ENCODE results near the gene NFS1. TPM values are rescaled to one million over a fixed set of nuclear protein-coding genes. Genes with fewer than 3 reads are reported as not detected.
A peak's percentile ranks its signal among the peaks of the same experiment; 100 is the strongest.
"Not testable (repeated sequence)": the region's sequence is repeated elsewhere in the genome, so short reads cannot be mapped to it uniquely, and the experiment has no call there.

Gene NFS1
- total RNA-seq (10 to 100 TPM; 26.2 to 38.1 TPM), polyA plus RNA-seq (ENCODE audit: insufficient read length in 2 of 2) (10 to 100 TPM; 27.8 to 31.7 TPM)
- long read RNA-seq, donor 1, transcript NFS1-203 (13 exons, 3,012 nt): major isoform, 6 of 474 reads
- long read RNA-seq, donor 1, partial matches to known transcripts: 351 of 474 reads
- long read RNA-seq, donor 1, other reads (novel, unspliced or antisense): 115 of 474 reads
- long read RNA-seq, donor 2, partial matches to known transcripts: 0 of 2 reads
- long read RNA-seq, donor 2, other reads (novel, unspliced or antisense): 0 of 2 reads
- long read RNA-seq, donor 3, partial matches to known transcripts: 202 of 283 reads
- long read RNA-seq, donor 3, other reads (novel, unspliced or antisense): 79 of 283 reads
- long read RNA-seq, donor 4, partial matches to known transcripts: 376 of 1,202 reads
- long read RNA-seq, donor 4, other reads (novel, unspliced or antisense): 822 of 1,202 reads

DNA sequence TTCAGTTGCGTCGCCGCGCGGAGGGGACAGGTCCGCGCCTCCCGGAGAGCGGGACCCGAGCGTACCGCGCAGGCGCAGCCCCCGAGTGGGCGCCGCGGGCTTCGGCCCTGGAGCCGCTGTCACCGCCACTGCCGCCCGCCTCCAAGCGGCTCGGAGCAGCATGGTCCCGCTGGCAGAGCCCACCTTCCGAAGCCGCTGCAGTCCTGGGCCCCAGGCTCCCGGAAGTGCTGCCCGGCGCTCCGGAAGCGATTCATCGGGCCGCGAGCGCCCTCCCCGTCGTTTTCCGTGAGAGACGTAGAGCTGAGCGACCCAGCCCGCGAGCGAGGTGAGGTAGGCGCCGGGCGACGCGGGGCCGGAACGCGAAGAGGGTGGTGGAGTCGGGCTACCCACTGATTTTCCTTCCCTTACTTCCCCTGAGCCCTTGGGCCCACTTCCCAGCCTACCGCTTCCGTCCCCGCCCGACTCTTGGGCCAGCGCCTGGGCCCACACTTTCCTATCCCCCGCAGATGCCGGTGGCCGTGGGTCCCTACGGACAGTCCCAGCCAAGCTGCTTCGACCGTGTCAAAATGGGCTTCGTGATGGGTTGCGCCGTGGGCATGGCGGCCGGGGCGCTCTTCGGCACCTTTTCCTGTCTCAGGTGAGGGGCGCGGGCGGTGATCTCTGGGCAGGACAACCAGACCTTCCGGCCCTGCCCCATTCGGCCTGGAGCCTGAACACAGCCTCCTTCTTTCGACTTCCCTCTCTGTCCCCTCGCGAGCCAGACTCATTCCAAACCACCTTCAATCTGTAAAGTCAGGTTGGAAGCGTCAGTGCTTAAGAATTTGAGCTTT, at the start of gene NFS1, which contains the start of gene ROMO1:
Gene NFS1, minus strand, starts transcription at position 226 of the 830 bp plus-strand sequence. Its CDS starts 64 bp downstream, at position 162.
Gene ROMO1, plus strand, starts transcription at position 279 of the 830 bp plus-strand sequence. Its CDS starts 228 bp downstream, at position 507.
- DNase-seq (ENCODE audit: low read depth in 4 of 6, low spot score in 6 of 6): peak; percentile 74 to 97 (median 84)
- peaks cover 31% of the 10 kb centered on the region for H3K36me3 ChIP-seq (ENCODE audit: control insufficient read depth, insufficient read depth, low read length)
- H3K9me3 ChIP-seq (ENCODE audit: control insufficient read depth, insufficient read depth, low read length): no peaks in the 10 kb centered on the region
- 0% methylated on average over 75 of the region's 81 CpGs for WGBS (ENCODE audit: insufficient coverage)
- peak within 1 kb of the TSS; percentile 76 for H3K4me3 ChIP-seq (ENCODE audit: low read depth, low read length)
- H3K27me3 ChIP-seq (ENCODE audit: control insufficient read depth, insufficient read depth, low read length): no peaks in the 10 kb centered on the region
- peak within 1 kb of the TSS; percentile 91 for H3K27ac ChIP-seq (ENCODE audit: low read depth, low read length)
- peaks cover 10% of the 10 kb centered on the region for H3K4me1 ChIP-seq (ENCODE audit: control insufficient read depth, insufficient read depth, low read length)

DNA sequence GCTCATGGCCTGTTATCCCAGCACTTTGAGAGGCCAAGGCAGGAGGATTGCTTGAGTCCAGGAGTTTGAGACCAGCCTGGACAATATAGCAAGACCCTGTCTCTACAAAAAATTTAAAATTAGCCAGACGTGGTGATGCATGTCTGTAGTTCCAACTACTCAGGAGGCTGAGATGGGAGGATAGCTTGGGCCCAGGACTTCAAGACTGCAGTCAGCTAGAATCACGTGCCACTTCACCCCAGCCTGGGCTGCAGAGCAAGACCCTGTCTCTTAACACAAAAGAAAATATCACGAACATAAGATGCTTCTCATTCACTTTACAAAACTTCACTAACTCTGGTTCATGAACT, 45.3 kb upstream of the NFS1 start:
- 100% methylated on average over 1 of the region's 3 CpGs for WGBS (ENCODE audit: insufficient coverage)
- not testable (repeated sequence) for H3K27me3 ChIP-seq (ENCODE audit: control insufficient read depth, insufficient read depth, low read length); H3K9me3 ChIP-seq (ENCODE audit: control insufficient read depth, insufficient read depth, low read length); H3K27ac ChIP-seq (ENCODE audit: low read depth, low read length); H3K4me1 ChIP-seq (ENCODE audit: control insufficient read depth, insufficient read depth, low read length); DNase-seq (ENCODE audit: low read depth in 4 of 6, low spot score in 6 of 6); H3K4me3 ChIP-seq (ENCODE audit: low read depth, low read length); H3K36me3 ChIP-seq (ENCODE audit: control insufficient read depth, insufficient read depth, low read length)

DNA sequence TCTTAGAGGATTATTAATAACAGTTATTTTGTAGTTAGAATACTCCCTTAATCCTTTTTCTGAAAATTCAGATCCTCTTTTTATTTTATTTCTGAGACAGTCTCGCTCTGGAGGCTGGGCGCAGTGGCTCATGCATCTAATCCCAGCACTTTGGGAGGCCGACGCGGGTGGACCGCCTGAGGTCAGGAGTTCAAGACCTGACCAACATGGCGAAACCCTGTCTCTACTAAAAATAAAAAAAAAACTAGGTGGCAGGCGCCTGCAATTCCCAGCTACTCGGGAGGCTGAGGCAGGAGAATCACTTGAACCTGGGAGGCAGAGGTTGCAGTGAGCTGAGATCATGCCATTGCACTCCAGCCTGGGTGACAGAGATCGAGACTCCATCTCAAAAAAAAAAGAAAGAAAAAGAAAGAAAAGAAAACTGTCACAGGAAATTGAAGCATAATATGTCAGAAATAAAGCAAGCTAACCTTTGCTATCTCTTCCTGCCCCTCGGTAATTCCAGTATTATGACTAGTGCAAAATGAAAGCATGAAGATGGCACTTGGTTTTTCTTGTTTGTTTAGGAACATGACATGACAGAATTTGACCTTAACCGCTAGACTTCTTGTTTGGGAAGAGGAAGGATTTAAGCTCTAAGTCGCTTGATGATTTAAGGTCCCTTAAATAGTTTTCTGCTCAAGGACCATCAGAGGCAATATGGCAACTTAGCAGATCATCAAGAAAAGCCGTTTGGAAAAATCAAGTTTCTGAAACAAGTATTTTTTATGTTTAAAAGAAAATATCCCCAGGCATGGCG, 44.7 kb upstream of the NFS1 start:
- Histone ChIP-seq H3K4me1 (ENCODE audit: control insufficient read depth, insufficient read depth, low read length) (peaks cover 3% of the 10 kb centered on the region), H3K27ac (ENCODE audit: low read depth, low read length) (peak overlapping the region; percentile 97), H3K9me3 (ENCODE audit: control insufficient read depth, insufficient read depth, low read length) (no peaks in the 10 kb centered on the region), H3K27me3 (ENCODE audit: control insufficient read depth, insufficient read depth, low read length) (no peaks in the 10 kb centered on the region), H3K36me3 (ENCODE audit: control insufficient read depth, insufficient read depth, low read length) (peaks cover 4% of the 10 kb centered on the region), H3K4me3 (ENCODE audit: low read depth, low read length) (no peak overlapping the region)
- no peak for DNase-seq (ENCODE audit: low read depth in 4 of 6, low spot score in 6 of 6)
- 90% methylated on average over 9 of the region's 15 CpGs for whole genome bisulfite sequencing (ENCODE audit: insufficient coverage)

- H3K36me3 ChIP-seq (ENCODE audit: control insufficient read depth, insufficient read depth, low read length): peaks cover 10% of the 10 kb centered on the region
- no peaks in the 10 kb centered on the region for H3K27me3 ChIP-seq (ENCODE audit: control insufficient read depth, insufficient read depth, low read length)
- H3K9me3 ChIP-seq (ENCODE audit: control insufficient read depth, insufficient read depth, low read length): no peaks in the 10 kb centered on the region
- DNase-seq (ENCODE audit: low read depth in 4 of 6, low spot score in 6 of 6): peak in 5 of 6 donors; percentile 2 to 59 (median 28)
- H3K4me3 ChIP-seq (ENCODE audit: low read depth, low read length): peak overlapping the region; percentile 100
- 0% methylated on average over 2 of the region's 8 CpGs for WGBS (ENCODE audit: insufficient coverage)
- H3K4me1 ChIP-seq (ENCODE audit: control insufficient read depth, insufficient read depth, low read length): peaks cover 3% of the 10 kb centered on the region
- peak overlapping the region; percentile 97 for H3K27ac ChIP-seq (ENCODE audit: low read depth, low read length)
These were observed 43.8 kb upstream of the NFS1 start for GRCh38 chr20:35742741-35743523.

GRCh38 chr20:35741892-35742740, 43.0 kb upstream of the NFS1 start, which contains the start of gene RBM39:
Gene RBM39, minus strand, starts transcription at chr20:35742260. Its CDS starts 1,386 bp downstream, at chr20:35740874.
- peak within 1 kb of the TSS; percentile 100 for H3K27ac ChIP-seq (ENCODE audit: low read depth, low read length)
- peak; percentile 100 for DNase-seq (ENCODE audit: low read depth in 4 of 6, low spot score in 6 of 6)
- no peaks in the 10 kb centered on the region for H3K9me3 ChIP-seq (ENCODE audit: control insufficient read depth, insufficient read depth, low read length)

GRCh38 chr20:35739294-35740163, 40.4 kb upstream of the NFS1 start:
- Histone ChIP-seq H3K36me3 (ENCODE audit: control insufficient read depth, insufficient read depth, low read length) (peaks cover 24% of the 10 kb centered on the region), H3K4me3 (ENCODE audit: low read depth, low read length) (no peak overlapping the region), H3K27me3 (ENCODE audit: control insufficient read depth, insufficient read depth, low read length) (no peaks in the 10 kb centered on the region), H3K4me1 (ENCODE audit: control insufficient read depth, insufficient read depth, low read length) (peaks cover 3% of the 10 kb centered on the region), H3K9me3 (ENCODE audit: control insufficient read depth, insufficient read depth, low read length) (no peaks in the 10 kb centered on the region), H3K27ac (ENCODE audit: low read depth, low read length) (no peak overlapping the region)
- peak in 2 of 6 donors; percentile 17 to 36 for DNase-seq (ENCODE audit: low read depth in 4 of 6, low spot score in 6 of 6)
- 83% methylated on average over 1 of the region's 7 CpGs for WGBS (ENCODE audit: insufficient coverage)

More at GRCh38 chr20:35741892-35742740, 43.0 kb upstream of the NFS1 start, which contains the start of gene RBM39:
- peak within 1 kb of the TSS; percentile 100 for H3K4me3 ChIP-seq (ENCODE audit: low read depth, low read length)
- no peaks in the 10 kb centered on the region for H3K27me3 ChIP-seq (ENCODE audit: control insufficient read depth, insufficient read depth, low read length)
- H3K4me1 ChIP-seq (ENCODE audit: control insufficient read depth, insufficient read depth, low read length): peaks cover 3% of the 10 kb centered on the region
- H3K36me3 ChIP-seq (ENCODE audit: control insufficient read depth, insufficient read depth, low read length): peaks cover 18% of the 10 kb centered on the region
- under 1% methylated on average over 66 of the region's 66 CpGs for WGBS (ENCODE audit: insufficient coverage)

- Histone ChIP-seq H3K27me3 (ENCODE audit: control insufficient read depth, insufficient read depth, low read length) (no peaks in the 10 kb centered on the region), H3K9me3 (ENCODE audit: control insufficient read depth, insufficient read depth, low read length) (no peaks in the 10 kb centered on the region), H3K4me3 (ENCODE audit: low read depth, low read length) (no peak overlapping the region), H3K4me1 (ENCODE audit: control insufficient read depth, insufficient read depth, low read length) (peaks cover 3% of the 10 kb centered on the region), H3K27ac (ENCODE audit: low read depth, low read length) (no peak overlapping the region), H3K36me3 (ENCODE audit: control insufficient read depth, insufficient read depth, low read length) (peaks cover 24% of the 10 kb centered on the region)
- no peak for DNase-seq (ENCODE audit: low read depth in 4 of 6, low spot score in 6 of 6)
- WGBS (ENCODE audit: insufficient coverage): no CpG with 5 or more reads among the region's 4 CpGs
These were observed 39.4 kb upstream of the NFS1 start for GRCh38 chr20:35738410-35739179.
